22Rv1 (cell line): ENCODE measurements around the gene MORF4L1.
"Not testable (repeated sequence)": the region's sequence is repeated elsewhere in the genome, so short reads cannot be mapped to it uniquely, and the experiment has no call there.

Source experiments
- H3K27ac ChIP-seq: fragments of 450-650 bp; 2 replicates; pipeline ENCODE4 v1.5.1; 2017
- ZFX ChIP-seq: fragments of 450-650 bp; IDR thresholded peaks from 2 replicates; pipeline ENCODE4 v1.6.1; 2017; ENCODE audit warnings: antibody characterized with exemption, borderline replicate concordance
- TF ChIP-seq, protein P1 (sequence below): fragments of 450-650 bp; IDR thresholded peaks from 2 replicates; pipeline ENCODE4 v1.5.1; 2017; ENCODE audit warnings: mild to moderate bottlenecking

MORF4L1 gene

DNA sequence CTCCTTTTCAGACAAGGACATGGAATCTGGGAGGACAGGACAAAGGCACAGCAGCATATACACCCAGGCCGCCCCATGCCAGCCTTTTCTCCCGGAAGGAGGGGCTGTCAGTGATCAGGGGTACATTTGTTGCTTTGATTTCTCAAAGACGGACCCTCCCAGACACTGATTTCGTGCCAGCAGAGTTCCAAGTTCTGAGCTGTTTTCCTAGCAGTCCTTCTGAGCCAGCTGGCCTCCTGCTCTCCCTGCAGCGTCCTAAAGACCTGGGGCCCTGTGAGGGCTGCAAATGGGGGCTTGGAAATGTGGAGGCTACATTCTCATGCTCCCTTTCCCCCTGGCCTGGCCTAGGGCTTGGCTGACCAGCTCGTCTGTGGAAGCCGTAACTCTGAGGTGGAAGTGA is 49.8 kb downstream of the MORF4L1 start:
- no peak overlapping the region for H3K27ac ChIP-seq
- TF ChIP-seq, protein P1, sequence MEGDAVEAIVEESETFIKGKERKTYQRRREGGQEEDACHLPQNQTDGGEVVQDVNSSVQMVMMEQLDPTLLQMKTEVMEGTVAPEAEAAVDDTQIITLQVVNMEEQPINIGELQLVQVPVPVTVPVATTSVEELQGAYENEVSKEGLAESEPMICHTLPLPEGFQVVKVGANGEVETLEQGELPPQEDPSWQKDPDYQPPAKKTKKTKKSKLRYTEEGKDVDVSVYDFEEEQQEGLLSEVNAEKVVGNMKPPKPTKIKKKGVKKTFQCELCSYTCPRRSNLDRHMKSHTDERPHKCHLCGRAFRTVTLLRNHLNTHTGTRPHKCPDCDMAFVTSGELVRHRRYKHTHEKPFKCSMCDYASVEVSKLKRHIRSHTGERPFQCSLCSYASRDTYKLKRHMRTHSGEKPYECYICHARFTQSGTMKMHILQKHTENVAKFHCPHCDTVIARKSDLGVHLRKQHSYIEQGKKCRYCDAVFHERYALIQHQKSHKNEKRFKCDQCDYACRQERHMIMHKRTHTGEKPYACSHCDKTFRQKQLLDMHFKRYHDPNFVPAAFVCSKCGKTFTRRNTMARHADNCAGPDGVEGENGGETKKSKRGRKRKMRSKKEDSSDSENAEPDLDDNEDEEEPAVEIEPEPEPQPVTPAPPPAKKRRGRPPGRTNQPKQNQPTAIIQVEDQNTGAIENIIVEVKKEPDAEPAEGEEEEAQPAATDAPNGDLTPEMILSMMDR: no peak
- no peak for TF ChIP-seq ZFX

DNA sequence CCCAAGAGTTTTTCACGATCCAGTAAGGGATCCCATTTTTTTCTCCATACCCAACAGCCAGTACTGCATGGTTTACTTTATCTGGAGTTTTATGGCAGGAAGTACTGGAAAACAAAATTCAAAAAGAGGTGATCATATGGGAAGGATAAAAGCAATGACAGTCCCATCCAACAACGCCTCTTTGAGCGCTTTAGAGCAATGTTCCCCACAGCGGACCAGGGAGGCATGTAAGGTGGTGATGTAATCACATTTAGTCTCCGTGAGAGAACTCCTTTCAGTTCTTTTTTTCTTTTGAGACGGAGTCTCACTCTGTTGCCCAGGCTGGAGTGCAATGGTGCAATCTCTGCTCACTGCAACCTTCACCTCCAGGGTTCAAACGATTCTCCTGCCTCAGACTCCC is 50.3 kb downstream of the MORF4L1 start:
- no peak overlapping the region for H3K27ac ChIP-seq

DNA sequence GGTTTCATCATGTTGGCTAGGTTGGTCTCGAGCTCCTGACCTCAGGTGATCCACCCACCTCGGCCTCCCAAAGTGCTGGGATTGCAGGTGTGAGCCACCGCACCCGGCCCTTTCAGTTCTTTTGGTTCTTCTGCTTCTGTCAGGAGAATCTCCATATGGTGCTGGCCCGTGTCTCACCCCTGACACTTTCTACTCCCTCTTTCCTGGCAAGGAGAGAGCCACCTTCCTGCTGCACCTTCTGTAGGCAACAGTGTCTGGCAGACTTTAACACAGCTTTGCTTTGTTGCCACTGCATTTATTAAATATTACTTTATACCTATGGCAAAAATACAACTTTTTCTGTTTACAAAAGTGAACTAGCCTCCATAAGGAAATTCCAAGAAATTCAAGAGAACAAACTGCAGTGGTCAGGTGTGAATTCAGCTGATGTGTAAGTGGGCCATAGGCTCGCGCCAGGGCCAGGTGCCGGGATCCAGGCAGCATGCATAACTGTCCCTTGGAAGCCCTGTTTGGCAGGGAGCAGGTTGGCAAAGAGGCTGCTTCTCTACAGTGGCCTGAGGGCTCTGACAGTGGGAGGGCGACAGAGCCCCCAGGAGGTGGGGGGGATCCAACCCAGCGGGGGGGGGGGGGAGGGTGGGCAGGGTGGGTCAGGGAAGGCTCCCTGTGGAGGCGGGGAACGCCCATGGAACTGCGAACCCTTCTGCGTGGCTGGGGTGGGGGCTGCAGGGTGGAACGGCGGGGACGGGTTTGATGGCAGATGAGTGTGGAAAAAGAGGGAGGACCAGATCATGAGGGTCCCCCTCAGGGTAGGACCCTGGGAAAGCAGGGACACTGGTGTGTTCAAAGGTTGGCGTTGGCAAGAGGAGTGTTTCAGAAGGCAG is 51.0 kb downstream of the MORF4L1 start:
- no peak for TF ChIP-seq ZFX
- TF ChIP-seq, protein P1: no peak
- no peak overlapping the region for H3K27ac ChIP-seq

More for the DNA sequence above, 50.3 kb downstream of the MORF4L1 start:
- no peak for TF ChIP-seq ZFX
- TF ChIP-seq, protein P1: no peak

DNA sequence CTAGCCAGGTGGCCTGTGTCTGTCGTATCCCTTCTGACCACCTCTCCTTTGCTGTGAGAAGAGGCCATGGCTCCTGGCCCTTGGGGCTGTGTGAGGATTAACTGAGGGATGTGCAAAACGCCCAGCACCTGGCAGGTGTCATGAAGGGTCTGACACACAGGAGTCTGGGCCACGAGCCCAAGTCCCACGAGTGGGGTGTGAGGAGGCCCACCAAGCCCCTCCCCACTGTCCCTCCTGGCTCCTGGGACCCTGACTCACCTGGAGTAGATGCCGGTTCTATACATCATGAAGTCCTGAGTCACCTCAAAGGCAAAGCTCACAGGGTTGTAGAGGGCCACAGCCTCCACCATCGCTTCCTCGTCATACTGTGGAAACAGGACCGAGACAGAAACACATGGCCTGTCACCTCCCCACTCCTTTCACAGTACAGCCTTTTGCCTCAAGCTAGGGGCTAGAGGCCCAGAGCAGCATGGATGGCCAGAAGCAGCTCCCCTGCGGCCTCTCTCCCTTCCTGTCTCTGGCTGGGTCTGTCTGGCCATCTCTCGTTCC is 52.5 kb downstream of the MORF4L1 start:
- no peak overlapping the region for H3K27ac ChIP-seq
- TF ChIP-seq, protein P1: no peak
- no peak for TF ChIP-seq ZFX

DNA sequence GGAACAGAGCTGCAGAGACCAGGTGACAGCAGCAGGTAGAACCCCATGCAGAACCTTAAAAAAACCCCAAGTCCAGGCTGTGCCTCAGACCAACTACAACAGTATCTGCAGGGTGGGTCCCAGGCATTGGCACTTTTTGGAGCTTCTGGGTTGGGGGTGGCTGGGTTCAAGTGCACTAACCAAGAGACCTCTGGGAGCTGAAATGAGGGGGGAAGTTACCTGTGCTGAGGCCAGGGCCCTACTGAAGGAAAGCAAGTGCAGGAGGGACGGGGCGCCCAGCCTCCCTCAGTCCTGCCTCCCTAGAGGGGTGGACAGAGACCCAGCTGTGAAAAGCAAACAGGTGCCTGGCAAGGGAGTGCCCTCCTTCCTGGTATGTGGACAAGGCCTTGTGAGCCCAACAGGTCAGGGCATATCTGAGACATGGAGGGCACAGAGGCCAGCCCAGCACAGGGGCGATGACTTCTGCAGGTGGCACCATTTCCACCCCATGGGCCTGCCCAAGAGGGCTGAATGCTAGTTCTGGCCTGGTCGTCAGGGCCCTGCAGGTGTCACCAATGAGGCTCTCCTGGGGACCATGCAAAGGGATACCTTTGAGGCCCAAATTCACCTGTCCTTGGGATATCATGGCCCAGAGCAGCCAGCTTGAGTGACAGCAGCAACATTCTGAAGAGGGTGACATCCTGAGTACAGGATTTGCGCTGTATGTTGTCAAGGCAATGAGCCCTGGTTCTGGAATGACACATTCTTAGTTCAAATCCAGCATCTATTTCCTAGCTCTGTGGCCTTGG is 53.5 kb downstream of the MORF4L1 start:
- no peak overlapping the region for H3K27ac ChIP-seq
- TF ChIP-seq ZFX: no peak
- TF ChIP-seq, protein P1: no peak

DNA sequence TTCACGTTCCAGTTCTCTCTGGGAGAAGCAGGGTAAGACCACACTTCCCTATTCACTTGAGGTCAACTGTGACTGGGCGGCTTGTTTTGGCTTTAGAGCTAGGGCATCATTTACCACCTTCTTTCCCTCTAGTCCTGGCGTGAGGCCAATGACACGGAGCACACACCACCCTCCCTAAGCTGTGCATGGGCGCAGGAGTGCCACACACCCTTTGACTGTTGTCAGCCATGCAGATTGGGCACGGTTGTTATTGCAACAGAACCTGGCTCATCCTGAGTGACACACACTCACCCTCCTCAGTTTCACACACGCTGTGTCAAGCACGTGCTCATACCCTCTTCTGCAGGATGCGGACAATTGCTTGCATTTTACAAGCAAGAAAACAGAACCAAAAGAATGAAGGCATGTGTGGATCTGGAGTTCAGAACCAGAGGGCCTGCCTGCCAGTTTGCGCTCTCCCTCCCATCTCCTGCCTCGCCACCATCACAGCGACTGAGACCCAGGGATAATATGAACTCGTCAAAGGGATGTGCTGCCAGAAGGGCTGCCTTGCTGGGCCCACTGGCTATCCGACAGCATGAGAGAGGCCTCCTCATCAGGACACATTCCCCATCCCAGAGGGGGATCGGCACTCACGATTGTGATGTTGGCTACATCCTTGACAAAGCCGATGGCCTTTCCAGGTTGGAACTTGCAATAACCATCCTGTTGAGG is 54.5 kb downstream of the MORF4L1 start:
- TF ChIP-seq ZFX: no peak
- TF ChIP-seq, protein P1: no peak
- no peak overlapping the region for H3K27ac ChIP-seq

DNA sequence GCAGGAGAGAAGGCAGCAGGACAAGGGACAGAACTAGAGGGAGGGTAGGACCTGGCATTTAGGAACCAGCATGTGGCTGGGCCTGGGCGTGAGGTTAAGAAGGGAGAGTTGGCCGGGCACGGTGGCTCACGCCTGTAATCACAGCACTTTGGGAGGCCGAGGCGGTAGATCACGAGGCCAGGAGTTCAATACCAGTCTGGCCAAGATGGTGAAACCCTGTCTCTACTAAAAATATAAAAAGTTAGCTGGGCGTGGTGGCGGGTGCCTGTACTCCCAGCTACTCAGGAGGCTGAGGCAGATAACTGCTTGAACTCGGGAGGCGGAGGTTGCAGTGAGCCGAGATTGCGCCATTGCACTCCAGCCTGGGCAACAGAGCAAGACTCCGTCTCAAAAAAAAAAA is 55.5 kb downstream of the MORF4L1 start:
- H3K27ac ChIP-seq: not testable (repeated sequence)
